Right lobe of liver (tissue), 6 donors: ENCODE data around the gene APRT. TPM values are rescaled to one million over a fixed set of nuclear protein-coding genes. Genes with fewer than 3 reads are reported as not detected.
A peak's percentile ranks its signal among the peaks of the same experiment; 100 is the strongest.

ENCODE experiments used
- ATAC-seq, 4 donors: fragments of 200-7000 bp; cut with Tn5 transposase; one replicate each; pipeline ENCODE4 v1.9.1; 2020; ENCODE audit warnings: mild to moderate bottlenecking in 4 of 4, moderate library complexity in 4 of 4
- DNase-seq, 3 donors: peaks; one replicate each; pipeline ENCODE4 v3.0.0-alpha.2; 2020
- H3K27ac ChIP-seq, 3 donors: fragments of 200-600 bp; one replicate each; pipeline ENCODE4 v1.8.0; 2022
- H3K27me3 ChIP-seq, 2 donors: fragments of 200-600 bp; one replicate each; pipeline ENCODE4 v1.8.0; 2022
- H3K36me3 ChIP-seq, 4 donors: fragments of 200-600 bp; sonication (generic) in 1 of 4; one replicate each; pipeline versions ENCODE4 v1.5.1 to v1.8.0; 2017 to 2022; ENCODE audit warnings: control low read depth in 1 of 4
- H3K4me1 ChIP-seq, 4 donors: fragments of 200-600 bp; sonication (generic) in 1 of 4; one replicate each; pipeline versions ENCODE4 v1.5.1 to v1.8.0; 2017 to 2022; ENCODE audit warnings: control low read depth in 1 of 4
- H3K4me3 ChIP-seq, 3 donors: fragments of 200-600 bp; one replicate each; pipeline ENCODE4 v1.8.0; 2022
- H3K9me3 ChIP-seq, 4 donors: fragments of 200-600 bp; sonication (generic) in 1 of 4; one replicate each; pipeline versions ENCODE4 v1.5.1 to v1.8.0; 2017 to 2022; ENCODE audit warnings: control low read depth in 1 of 4
- POLR2A ChIP-seq: fragments of 450-650 bp; IDR thresholded peaks from one replicate; pipeline ENCODE4 v1.6.1; 2017; ENCODE audit warnings: antibody characterized with exemption, mild to moderate bottlenecking
- WGBS: methylation state at CpG from one replicate; pipeline ENCODE4 v1.1.6; 2018; ENCODE audit warnings: low coverage, low lambda C conversion rate; ENCODE audit not compliant: insufficient coverage; ENCODE audit errors: missing lambda C conversion rate; 5-methylcytosine and 5-hydroxymethylcytosine counted together
- intact Hi-C, 2 donors: fragments of 100-400 bp; cut with DNase I; formaldehyde crosslinking; loops; one replicate each; pipeline versions ENCODE4 v1.11.2 to v1.14.1; 2022
- total RNA-seq, 6 experiments: library from RNA; depleted of rRNA in 2 of 6; stranded (reverse); fragments of >200 nt in 2 of 6; fragmentation: NEBNext Ultra II Directional in 3 of 6; extraction: Animal tissue kit (Norgen Biotek cat#: 25700) in 3 of 6; gene quantifications; one replicate each; pipeline versions ENCODE4 v1.1.0 to v1.2.4, GENCODE V29; 2016 to 2023
- TF ChIP-seq, protein P1 (sequence below), 4 donors: fragments of 200-600 bp in 3 of 4; fragments of 450-650 bp in 1 of 4; IDR thresholded peaks; one replicate each; pipeline versions ENCODE4 v1.5.1 to v1.8.0; 2016 to 2022; ENCODE audit warnings: antibody characterized with exemption in 4 of 4, mild to moderate bottlenecking in 2 of 4
- donor health status: DM: no; HTN: yes; CAD: no.
- donor health status: DM: no; HTN: no; CAD: no.
- donor health status: DM: no; HTN: no; CAD: no.
- donor health status: DM: no; HTN: yes; CAD: no.
- donor health status: DM: no; HTN: yes; CAD: no.

APRT gene
- total RNA-seq, 6 experiments from 2014 or later: 61.4 to 120 (median 74.1) TPM

DNA sequence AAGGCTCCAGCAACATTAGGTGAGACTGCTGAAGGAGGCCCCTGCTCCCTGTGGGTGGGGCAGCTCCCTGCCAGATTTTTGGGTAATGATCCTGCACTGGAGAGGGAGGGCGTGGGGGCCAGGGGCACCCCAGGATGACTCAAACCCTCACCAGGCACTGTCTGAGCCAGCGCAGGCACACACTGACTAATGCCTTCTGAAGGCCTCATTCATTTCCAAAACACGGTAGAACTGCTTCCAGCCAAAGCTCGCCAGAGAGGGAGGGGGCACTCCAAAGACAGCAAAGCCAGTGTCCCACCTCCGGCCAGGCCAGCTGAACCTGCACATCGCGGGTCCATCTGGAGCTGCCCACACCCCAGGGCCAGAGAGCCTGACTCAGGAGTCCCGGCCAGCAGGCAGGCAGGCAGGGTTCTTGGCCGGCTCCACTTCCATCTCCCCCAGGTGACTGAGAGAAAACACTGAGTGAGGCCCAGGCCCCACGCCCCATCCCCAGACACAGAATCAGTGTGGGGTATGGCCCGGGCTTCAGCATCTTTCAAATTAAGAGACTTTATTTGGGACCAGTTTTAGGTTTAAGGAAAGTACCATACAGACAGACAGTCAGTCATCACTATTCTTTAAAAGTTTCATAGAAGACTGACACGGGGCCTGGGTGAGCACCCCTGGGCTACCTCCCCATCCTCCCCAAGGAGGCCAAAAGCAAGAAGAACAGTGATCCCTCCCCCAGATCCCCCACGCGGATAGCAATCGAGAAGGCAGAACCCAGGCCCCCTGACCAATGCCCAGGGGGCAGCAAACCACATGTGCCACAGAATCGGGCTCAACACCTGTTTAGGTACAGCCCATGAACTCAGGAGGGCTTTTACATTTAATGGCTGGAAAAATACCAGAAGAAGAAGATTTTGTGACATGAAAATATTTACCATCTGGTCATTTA is 29.0 kb downstream of the APRT start:
- ATAC-seq (no peak), DNase-seq (no peak)
- 22% methylated on average over 7 of the region's 16 CpGs for WGBS
- no peaks in the 10 kb centered on the region for H3K27me3 ChIP-seq
- no peak for TF ChIP-seq POLR2A
- TF ChIP-seq, protein P1, sequence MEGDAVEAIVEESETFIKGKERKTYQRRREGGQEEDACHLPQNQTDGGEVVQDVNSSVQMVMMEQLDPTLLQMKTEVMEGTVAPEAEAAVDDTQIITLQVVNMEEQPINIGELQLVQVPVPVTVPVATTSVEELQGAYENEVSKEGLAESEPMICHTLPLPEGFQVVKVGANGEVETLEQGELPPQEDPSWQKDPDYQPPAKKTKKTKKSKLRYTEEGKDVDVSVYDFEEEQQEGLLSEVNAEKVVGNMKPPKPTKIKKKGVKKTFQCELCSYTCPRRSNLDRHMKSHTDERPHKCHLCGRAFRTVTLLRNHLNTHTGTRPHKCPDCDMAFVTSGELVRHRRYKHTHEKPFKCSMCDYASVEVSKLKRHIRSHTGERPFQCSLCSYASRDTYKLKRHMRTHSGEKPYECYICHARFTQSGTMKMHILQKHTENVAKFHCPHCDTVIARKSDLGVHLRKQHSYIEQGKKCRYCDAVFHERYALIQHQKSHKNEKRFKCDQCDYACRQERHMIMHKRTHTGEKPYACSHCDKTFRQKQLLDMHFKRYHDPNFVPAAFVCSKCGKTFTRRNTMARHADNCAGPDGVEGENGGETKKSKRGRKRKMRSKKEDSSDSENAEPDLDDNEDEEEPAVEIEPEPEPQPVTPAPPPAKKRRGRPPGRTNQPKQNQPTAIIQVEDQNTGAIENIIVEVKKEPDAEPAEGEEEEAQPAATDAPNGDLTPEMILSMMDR (IDR thresholded peaks at IDR 0.05): no peak
- intact Hi-C loops: no loop called here
- no peaks in the 10 kb centered on the region for H3K9me3 ChIP-seq
- peak overlapping the region in 2 of 3 donors; percentile 74 to 82 for H3K4me3 ChIP-seq
- no peaks in the 10 kb centered on the region for H3K36me3 ChIP-seq
- H3K27ac ChIP-seq: peak overlapping the region; percentile 84 to 89 (median 87)
- peaks cover 0 to 48% (median 27%) of the 10 kb centered on the region in 4 donors for H3K4me1 ChIP-seq

DNA sequence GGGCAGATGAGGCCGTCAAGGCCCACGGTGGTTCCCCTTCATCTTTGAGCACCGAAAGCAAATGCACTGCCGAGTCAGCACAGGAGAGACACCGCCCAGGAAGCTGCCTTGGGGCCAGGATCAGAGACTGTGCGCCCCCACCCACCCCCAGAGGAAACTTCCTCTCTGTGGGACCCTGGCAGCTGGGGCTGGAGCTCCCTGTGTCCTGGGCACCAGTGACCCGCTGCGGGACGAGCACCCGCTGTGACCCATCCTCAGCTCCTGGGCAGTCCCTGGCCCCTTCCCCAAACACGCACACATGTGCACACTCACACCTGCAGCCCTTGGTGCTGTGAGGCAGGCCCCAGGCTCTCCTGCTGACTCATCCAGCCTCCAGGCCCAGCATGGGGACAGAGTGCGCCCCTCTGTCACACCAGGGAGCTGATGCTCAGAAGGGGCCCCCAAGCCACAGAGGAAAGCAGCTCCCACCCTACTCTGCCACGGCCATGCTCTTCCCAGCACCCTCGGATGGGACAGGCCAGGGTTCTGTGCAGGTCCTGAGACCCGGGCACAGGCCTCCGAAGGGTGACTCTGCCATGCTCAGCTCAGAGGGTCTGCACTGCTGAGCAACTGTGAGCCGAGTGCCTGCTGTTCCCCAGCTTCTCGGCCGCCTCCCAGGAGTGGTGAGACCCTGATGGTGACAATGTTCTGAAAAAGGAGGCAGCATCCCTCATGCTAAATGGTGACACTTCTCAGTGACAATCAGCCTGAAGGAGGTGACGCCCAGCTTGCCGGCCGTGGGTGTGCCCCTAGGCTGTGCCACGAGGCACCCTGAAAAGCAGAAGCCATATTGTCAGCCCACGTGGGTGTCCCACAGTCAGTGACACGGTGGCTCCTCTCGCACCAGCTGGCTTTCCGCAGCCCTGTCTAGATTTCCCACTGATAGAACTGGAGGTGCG is 30.3 kb downstream of the APRT start:
- intact Hi-C loops: no loop called here
- TF ChIP-seq, protein P1 (IDR thresholded peaks at IDR 0.05): no peak
- TF ChIP-seq POLR2A: no peak
- Histone ChIP-seq H3K9me3 (no peaks in the 10 kb centered on the region), H3K36me3 (no peaks in the 10 kb centered on the region), H3K27me3 (no peaks in the 10 kb centered on the region), H3K4me1 (peaks cover 0 to 39% (median 24%) of the 10 kb centered on the region in 4 donors), H3K27ac (peak overlapping the region in 2 of 3 donors; percentile 15 to 33), H3K4me3 (no peak overlapping the region)
- WGBS: 56% methylated on average over 8 of the region's 28 CpGs
- DNase-seq: no peak
- no peak for ATAC-seq

DNA sequence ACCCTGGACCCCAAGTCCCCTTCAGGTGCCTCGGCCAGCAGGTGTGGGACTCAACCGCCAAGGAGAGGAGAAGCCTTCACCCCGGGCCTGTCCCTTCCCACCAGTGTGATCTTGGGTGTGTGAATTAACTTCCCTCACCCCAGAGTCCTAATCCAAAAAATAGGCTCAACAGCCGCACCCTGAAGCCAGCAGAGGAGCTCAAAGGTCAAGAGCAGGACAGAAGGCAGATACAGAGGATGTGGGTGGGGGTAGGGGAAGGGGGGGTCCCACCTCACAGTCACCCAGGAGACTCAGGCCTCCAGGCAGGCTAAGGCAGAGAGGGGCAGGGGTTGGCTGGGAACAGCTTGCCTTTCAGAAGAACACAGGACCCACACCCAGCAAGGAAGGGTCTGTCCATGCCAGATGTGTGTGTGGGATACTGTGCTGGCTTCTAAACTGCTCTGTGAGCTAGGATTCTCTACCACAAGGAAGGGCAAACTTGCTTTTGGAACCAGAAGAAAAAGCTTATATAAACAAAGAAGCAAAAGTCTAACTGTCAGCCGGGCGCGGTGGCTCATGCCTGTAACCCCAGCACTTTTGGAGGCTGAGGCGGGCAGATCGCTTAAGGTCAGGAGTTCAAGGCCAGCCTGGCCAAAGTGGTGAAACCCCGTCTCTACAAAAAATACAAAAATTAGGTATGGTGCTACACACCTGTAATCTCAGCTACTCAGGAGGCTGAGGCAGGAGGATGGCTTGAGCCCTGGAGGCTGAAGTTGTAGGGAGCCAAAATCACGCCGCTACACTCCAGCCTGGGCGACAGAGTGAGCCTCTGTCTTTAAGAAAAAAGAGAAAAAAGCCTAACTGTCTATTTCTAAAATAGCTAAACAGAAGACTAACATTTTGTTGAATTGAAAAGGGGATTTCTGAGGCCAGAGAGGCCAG is 31.3 kb downstream of the APRT start:
- Histone ChIP-seq H3K4me1 (peaks cover 0 to 38% (median 22%) of the 10 kb centered on the region in 4 donors), H3K9me3 (no peaks in the 10 kb centered on the region), H3K27me3 (no peaks in the 10 kb centered on the region), H3K27ac (peak overlapping the region in 2 of 3 donors; percentile 15 to 33), H3K4me3 (no peak overlapping the region), H3K36me3 (no peaks in the 10 kb centered on the region)
- intact Hi-C loops: no loop called here
- 24% methylated on average over 12 of the region's 13 CpGs for WGBS
- TF ChIP-seq POLR2A: no peak
- TF ChIP-seq, protein P1 (IDR thresholded peaks at IDR 0.05): no peak
- no peak for DNase-seq
- no peak for ATAC-seq
